ENCODE measurements around the gene ZSWIM5. TPM values are rescaled to one million over a fixed set of nuclear protein-coding genes. Genes with fewer than 3 reads are reported as not detected.

The ZSWIM5 gene
- total and polyA plus RNA-seq, 10 donors: 0.15 to 4.7 (median 2.7) TPM

GRCh38 chr1:45015683-45016082 is 190.7 kb downstream of the ZSWIM5 start:
- DNase-seq: no peak
- Histone ChIP-seq H3K36me3 (peaks cover 0 to 32% (median 2%) of the 10 kb centered on the region in 6 donors), H3K27ac (no peak overlapping the region), H3K27me3 (replicated peaks in 1 of 7) (no peaks in the 10 kb centered on the region), H3K9me3 (no peaks in the 10 kb centered on the region), H3K4me1 (peaks cover 18 to 42% (median 37%) of the 10 kb centered on the region in 6 donors), H3K4me3 (no peak overlapping the region)
- TF ChIP-seq CTCF (IDR thresholded peaks at IDR 0.05 in 8 of 11, conservative IDR thresholded peaks at IDR 0.05 in 3 of 11) (no peak), POLR2AphosphoS5 (IDR thresholded peaks at IDR 0.05) (no peak)
- intact Hi-C loops (cut with DNase I; ENCODE audit: low total_unique reads): loop anchor here (2.0 kb wide), 1 partner anchor 285 kb away; no protein-coding TSS in a partner anchor
- WGBS, 5 donors: 69 to 90% (median 77%) methylated on average over 2 of the region's 2 CpGs

- intact Hi-C loops (cut with DNase I; ENCODE audit: low total_unique reads): loop anchor here (5.0 kb wide), 1 partner anchor 478 kb away; the partner anchor contains the start of gene TESK2
- WGBS, 5 donors: 36 to 57% (median 50%) methylated on average over 6 of the region's 6 CpGs
- Histone ChIP-seq H3K27me3 (replicated peaks in 1 of 7) (no peaks in the 10 kb centered on the region), H3K4me1 (peaks cover 27 to 54% (median 48%) of the 10 kb centered on the region in 6 donors), H3K27ac (peak overlapping the region in 2 of 8 donors; percentile 18 to 87), H3K4me3 (no peak overlapping the region), H3K36me3 (peaks cover 0 to 37% (median 3%) of the 10 kb centered on the region in 6 donors), H3K9me3 (no peaks in the 10 kb centered on the region)
- TF ChIP-seq POLR2A (IDR thresholded peaks at IDR 0.05) (no peak), POLR2AphosphoS5 (IDR thresholded peaks at IDR 0.05) (peak in 2 of 3 donors; percentile 21), CTCF (IDR thresholded peaks at IDR 0.05 in 8 of 11, conservative IDR thresholded peaks at IDR 0.05 in 3 of 11) (peak; percentile 86 to 95 (median 91))
- DNase-seq: peak; percentile 88
Observed at GRCh38 chr1:45014321-45015028, 191.9 kb downstream of the ZSWIM5 start.

DNA sequence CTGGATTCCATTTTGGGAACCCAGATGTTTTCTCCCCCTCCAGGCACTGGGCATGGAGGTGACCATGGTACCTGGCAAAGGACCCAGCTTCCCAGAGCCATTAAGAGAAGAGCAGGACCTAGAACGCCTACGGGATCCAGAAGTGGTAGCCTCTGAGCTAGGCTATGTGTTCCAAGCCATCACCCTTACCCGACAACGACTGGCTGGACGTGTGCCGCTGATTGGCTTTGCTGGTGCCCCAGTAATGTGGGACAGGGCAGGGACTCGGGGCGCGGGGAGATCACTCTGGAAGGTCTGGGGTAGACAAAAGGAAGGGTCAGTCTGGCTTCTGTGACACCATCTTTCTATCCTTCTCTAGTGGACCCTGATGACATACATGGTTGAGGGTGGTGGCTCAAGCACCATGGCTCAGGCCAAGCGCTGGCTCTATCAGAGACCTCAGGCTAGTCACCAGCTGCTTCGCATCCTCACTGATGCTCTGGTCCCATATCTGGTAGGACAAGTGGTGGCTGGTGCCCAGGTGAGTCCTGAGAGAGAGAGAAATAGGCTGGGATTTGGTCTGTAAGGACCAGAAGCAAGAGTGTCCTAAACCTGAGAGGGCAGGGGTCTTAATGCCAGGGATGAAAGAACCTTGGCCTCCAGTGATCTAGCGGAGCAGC is 192.7 kb downstream of the ZSWIM5 start:
- intact Hi-C loops (cut with DNase I; ENCODE audit: low total_unique reads): loop anchor here (5.0 kb wide), 1 partner anchor 479 kb away; the partner anchor contains the start of gene TESK2
- Histone ChIP-seq H3K9me3 (no peaks in the 10 kb centered on the region), H3K27ac (peak overlapping the region in 3 of 8 donors; percentile 18 to 88 (median 87)), H3K36me3 (peaks cover 0 to 45% (median 10%) of the 10 kb centered on the region in 6 donors), H3K27me3 (replicated peaks in 1 of 7) (no peaks in the 10 kb centered on the region), H3K4me3 (peak overlapping the region in 2 of 8 donors; percentile 90 to 100), H3K4me1 (peaks cover 30 to 62% (median 55%) of the 10 kb centered on the region in 6 donors)
- TF ChIP-seq CTCF (IDR thresholded peaks at IDR 0.05 in 8 of 11, conservative IDR thresholded peaks at IDR 0.05 in 3 of 11): no peak
- TF ChIP-seq POLR2AphosphoS5 (IDR thresholded peaks at IDR 0.05): no peak
- no peak for TF ChIP-seq POLR2A (IDR thresholded peaks at IDR 0.05)
- DNase-seq: no peak
- 58 to 83% (median 83%) methylated on average over 3 to 12 of the region's 12 CpGs for WGBS, 5 donors
